ENCODE results near the gene PPP1R12A. TPM values are rescaled to one million over a fixed set of nuclear protein-coding genes. Genes with fewer than 3 reads are reported as not detected.

The PPP1R12A gene
- total RNA-seq, 1 experiment from 2014 or later, result 52.0 TPM

DNA sequence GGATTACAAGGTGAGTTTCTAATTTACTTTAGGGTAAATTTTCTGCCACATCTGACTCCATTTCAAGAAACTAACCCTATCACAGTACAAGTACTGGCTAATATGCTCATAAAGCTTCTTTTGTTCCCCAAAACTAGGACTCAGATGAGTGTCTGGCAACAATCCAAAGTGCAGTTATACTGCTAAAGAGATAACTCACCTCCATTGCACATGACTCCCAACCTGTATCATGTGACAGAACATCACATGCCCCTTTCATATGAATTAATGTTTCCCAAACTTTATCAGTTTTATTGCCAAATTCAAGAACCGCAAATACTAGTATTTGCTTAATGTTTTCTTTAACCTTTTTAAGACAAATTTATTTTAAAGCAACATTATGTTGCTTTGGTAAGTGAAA lies 3.9 kb upstream of the PPP1R12A start:
- H4K20me1 ChIP-seq (ENCODE audit: insufficient read depth), result no peaks in the 10 kb centered on the region
- H3K4me1 ChIP-seq (ENCODE audit: control insufficient read depth in 1 of 2, insufficient read depth in 2 of 2, low read length in 2 of 2), result peaks cover 3 to 7% of the 10 kb centered on the region in 2 experiments; a peak in 3 of 4 replicates
- H3K9ac ChIP-seq (ENCODE audit: low read length), result no peak overlapping the region
- no TSS peak for BruUV-seq (replicated peaks)
- no peak overlapping the region for H3K27ac ChIP-seq (ENCODE audit: low read depth, low read length)
- H3K27me3 ChIP-seq (ENCODE audit: insufficient read depth, low read length), result no peaks in the 10 kb centered on the region
- ChIA-PET RAD21 (ENCODE audit: low non-redundant PET in 1 of 2, low total read pairs in 2 of 2, uncharacterized antibody in 2 of 2, unreplicated experiment in 2 of 2) (no interaction called here), CTCF (no interaction called here), POLR2A (no interaction called here)
- TF ChIP-seq, protein P1, sequence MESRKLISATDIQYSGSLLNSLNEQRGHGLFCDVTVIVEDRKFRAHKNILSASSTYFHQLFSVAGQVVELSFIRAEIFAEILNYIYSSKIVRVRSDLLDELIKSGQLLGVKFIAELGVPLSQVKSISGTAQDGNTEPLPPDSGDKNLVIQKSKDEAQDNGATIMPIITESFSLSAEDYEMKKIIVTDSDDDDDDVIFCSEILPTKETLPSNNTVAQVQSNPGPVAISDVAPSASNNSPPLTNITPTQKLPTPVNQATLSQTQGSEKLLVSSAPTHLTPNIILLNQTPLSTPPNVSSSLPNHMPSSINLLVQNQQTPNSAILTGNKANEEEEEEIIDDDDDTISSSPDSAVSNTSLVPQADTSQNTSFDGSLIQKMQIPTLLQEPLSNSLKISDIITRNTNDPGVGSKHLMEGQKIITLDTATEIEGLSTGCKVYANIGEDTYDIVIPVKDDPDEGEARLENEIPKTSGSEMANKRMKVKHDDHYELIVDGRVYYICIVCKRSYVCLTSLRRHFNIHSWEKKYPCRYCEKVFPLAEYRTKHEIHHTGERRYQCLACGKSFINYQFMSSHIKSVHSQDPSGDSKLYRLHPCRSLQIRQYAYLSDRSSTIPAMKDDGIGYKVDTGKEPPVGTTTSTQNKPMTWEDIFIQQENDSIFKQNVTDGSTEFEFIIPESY (IDR thresholded peaks at IDR 0.05; ENCODE audit: extremely low read depth, insufficient replicate concordance, low read length), result no peak
- TF ChIP-seq, protein P2, sequence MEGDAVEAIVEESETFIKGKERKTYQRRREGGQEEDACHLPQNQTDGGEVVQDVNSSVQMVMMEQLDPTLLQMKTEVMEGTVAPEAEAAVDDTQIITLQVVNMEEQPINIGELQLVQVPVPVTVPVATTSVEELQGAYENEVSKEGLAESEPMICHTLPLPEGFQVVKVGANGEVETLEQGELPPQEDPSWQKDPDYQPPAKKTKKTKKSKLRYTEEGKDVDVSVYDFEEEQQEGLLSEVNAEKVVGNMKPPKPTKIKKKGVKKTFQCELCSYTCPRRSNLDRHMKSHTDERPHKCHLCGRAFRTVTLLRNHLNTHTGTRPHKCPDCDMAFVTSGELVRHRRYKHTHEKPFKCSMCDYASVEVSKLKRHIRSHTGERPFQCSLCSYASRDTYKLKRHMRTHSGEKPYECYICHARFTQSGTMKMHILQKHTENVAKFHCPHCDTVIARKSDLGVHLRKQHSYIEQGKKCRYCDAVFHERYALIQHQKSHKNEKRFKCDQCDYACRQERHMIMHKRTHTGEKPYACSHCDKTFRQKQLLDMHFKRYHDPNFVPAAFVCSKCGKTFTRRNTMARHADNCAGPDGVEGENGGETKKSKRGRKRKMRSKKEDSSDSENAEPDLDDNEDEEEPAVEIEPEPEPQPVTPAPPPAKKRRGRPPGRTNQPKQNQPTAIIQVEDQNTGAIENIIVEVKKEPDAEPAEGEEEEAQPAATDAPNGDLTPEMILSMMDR (IDR thresholded peaks at IDR 0.05 in 2 of 3, conservative IDR thresholded peaks at IDR 0.05 in 1 of 3; ENCODE audit: borderline replicate concordance in 1 of 3, insufficient read depth in 1 of 3, low read depth in 2 of 3, low read length in 2 of 3), result no peak
- TF ChIP-seq SP1 (IDR thresholded peaks at IDR 0.05; ENCODE audit: low read depth) (no peak), EZH2 (IDR thresholded peaks at IDR 0.05) (no peak), TCF7L2 (IDR thresholded peaks at IDR 0.05; ENCODE audit: borderline replicate concordance, extremely low read depth, insufficient read depth, insufficient read length) (no peak), ELF1 (IDR thresholded peaks at IDR 0.05; ENCODE audit: borderline replicate concordance, low read depth) (no peak), ZFX (IDR thresholded peaks at IDR 0.05) (no peak), ZNF274 (IDR thresholded peaks at IDR 0.05; ENCODE audit: low read depth, low read length) (no peak), POLR2AphosphoS5 (IDR thresholded peaks at IDR 0.05; ENCODE audit: low read depth, low read length) (no peak), SIN3A (IDR thresholded peaks at IDR 0.05; ENCODE audit: low read depth) (no peak)
- TF ChIP-seq, protein P3, sequence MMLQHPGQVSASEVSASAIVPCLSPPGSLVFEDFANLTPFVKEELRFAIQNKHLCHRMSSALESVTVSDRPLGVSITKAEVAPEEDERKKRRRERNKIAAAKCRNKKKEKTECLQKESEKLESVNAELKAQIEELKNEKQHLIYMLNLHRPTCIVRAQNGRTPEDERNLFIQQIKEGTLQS (IDR thresholded peaks at IDR 0.05), result no peak
- TF ChIP-seq, protein P4, sequence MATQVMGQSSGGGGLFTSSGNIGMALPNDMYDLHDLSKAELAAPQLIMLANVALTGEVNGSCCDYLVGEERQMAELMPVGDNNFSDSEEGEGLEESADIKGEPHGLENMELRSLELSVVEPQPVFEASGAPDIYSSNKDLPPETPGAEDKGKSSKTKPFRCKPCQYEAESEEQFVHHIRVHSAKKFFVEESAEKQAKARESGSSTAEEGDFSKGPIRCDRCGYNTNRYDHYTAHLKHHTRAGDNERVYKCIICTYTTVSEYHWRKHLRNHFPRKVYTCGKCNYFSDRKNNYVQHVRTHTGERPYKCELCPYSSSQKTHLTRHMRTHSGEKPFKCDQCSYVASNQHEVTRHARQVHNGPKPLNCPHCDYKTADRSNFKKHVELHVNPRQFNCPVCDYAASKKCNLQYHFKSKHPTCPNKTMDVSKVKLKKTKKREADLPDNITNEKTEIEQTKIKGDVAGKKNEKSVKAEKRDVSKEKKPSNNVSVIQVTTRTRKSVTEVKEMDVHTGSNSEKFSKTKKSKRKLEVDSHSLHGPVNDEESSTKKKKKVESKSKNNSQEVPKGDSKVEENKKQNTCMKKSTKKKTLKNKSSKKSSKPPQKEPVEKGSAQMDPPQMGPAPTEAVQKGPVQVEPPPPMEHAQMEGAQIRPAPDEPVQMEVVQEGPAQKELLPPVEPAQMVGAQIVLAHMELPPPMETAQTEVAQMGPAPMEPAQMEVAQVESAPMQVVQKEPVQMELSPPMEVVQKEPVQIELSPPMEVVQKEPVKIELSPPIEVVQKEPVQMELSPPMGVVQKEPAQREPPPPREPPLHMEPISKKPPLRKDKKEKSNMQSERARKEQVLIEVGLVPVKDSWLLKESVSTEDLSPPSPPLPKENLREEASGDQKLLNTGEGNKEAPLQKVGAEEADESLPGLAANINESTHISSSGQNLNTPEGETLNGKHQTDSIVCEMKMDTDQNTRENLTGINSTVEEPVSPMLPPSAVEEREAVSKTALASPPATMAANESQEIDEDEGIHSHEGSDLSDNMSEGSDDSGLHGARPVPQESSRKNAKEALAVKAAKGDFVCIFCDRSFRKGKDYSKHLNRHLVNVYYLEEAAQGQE (IDR thresholded peaks at IDR 0.05; ENCODE audit: low read depth), result no peak
- no peak overlapping the region for H2AFZ ChIP-seq (ENCODE audit: low read depth, low read length, poor library complexity, severe bottlenecking)
- intact Hi-C loops (cut with micrococcal nuclease), result no loop called here
- peaks cover 9% of the 10 kb centered on the region for H3K79me2 ChIP-seq (ENCODE audit: insufficient read depth, low read length)
- no peaks in the 10 kb centered on the region for H3K36me3 ChIP-seq (ENCODE audit: control insufficient read depth in 1 of 2, insufficient read depth in 2 of 2, low read length in 2 of 2)
- H3K9me3 ChIP-seq (ENCODE audit: control insufficient read depth in 1 of 2, insufficient read depth in 1 of 2, low read depth in 1 of 2, low read length in 2 of 2), result no peaks in the 10 kb centered on the region
- no peak for DNase-seq (ENCODE audit: low read depth, low spot score)
- H3K4me2 ChIP-seq (ENCODE audit: low read length), result no peak overlapping the region
- no peak for ATAC-seq
- no peak overlapping the region for H3K4me3 ChIP-seq (replicated peaks in 1 of 2; ENCODE audit: low read depth in 1 of 2, low read length in 2 of 2)
- no peaks in the 10 kb centered on the region for H3K9me2 ChIP-seq (ENCODE audit: insufficient read depth)
